Measurements from ENCODE around the gene TMEM256. TPM values are rescaled to one million over a fixed set of nuclear protein-coding genes. Genes with fewer than 3 reads are reported as not detected.

The TMEM256 gene
- 55.2 TPM for total RNA-seq

DNA sequence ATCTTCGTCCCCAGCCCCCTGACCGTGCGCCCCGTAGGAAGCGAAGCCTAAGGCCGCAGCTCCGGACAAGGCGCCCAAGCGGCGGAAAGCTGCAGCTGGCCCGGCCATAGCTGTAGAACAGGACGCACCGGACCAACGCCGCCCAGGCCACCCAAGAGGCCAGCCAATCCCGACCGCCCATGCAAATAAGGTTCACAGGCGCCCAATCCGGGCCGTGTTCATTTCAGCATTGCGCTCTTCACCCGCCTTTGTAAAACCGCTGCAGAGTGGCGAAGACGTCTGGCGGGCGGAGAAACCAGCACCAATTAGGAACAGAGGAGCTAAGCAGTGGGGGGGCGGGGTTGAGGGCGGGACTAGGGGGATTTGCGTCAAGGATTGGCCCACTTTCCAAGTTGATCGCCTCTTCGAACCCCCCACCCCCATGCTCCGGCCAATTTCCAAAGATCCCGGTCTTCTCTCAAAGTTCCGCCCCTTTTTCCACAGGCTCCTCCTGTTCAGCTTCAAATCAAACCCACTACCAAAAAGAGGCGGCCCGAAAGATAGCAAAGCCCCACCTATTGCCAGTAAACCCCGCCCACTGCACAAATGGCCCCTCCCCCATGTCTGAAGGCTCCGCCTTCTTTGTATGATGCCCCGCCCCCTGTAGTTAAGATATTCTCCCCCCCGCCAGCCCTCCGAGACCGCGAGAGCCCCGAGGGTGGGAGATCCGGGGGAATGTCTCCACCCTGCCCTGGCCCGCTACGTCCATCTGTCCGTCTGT, at the start of gene TMEM256:
Gene TMEM256, minus strand, starts transcription at position 121 of the 760 bp plus-strand sequence. Its CDS starts 13 bp downstream, at position 108.
- DNase-seq: peak; percentile 99

DNA sequence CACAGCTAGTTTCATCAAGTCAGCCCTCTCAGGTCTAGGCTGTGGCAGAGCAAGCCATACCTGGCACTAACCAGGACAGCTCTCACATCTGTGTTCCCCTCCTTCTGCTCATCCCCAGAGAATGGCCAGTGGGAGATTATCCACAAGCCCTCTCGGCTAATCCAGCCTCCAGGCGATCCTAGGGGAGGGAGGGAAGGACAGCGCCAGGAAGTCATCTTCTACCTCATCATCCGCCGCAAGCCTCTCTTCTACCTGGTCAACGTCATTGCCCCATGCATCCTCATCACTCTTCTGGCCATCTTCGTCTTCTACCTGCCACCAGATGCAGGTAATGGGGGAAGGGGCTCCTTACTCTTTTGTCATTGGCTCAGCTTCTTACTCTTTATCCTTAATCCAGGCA, 44.6 kb upstream of the TMEM256 start:
- no peak for DNase-seq

DNA sequence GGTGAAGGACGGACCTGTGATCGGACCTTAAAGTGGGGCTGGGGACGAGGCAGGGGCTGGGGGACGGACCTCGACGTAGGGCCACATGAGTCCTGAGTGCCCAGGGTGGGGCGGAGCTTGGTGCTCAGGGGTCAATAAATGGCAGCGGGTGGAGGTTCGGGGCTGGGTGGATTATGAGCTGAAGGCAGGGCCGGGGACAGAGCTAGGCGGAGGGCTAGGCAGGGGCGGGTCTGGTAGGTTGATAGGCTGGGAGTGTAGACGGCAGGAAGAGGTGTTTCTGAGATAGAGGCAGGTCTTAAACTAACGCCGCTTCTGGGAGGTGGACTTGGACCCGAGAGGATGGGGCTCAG, 41.7 kb upstream of the TMEM256 start:
- no peak for DNase-seq

DNA sequence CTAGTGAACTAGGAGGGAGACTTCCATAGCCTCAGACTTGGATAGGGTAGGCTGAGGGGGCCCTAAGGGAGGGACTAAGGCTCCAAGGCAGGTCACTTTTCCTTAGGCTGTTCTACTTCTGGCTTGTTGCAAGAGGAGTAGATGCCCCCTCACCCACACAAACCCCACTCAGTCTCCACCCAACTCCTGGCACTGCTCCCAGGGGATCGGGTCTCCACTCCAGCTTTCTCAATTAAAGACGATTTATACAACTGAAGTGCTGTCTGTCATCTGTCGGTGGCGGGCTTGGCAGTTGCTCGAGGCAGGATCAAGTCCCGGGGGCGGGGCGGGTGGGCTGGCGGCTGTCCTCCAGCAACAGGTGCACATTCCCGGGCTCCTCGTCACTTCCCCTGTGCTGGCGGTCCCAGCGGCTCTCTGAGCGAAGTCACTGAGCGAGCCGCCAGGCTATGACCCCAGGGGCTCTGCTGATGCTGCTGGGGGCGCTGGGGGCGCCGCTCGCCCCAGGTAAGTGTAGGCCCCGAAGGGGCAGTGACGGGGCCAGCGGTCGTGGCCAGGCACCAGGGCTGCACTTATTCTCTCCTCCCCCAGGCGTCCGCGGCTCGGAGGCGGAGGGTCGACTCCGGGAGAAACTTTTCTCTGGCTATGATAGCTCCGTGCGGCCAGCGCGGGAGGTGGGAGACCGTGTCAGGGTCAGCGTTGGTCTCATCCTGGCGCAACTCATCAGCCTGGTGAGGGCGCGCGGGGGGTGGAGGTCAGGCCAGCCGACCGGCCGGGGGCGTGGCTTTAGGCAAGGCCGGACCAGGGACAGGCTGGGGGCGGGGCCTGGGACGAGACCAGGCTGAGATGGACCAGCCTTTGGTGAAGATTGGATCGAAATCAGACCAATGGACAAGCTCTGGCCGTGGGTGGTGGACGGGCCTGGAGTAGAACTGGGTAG, 41.1 kb upstream of the TMEM256 start, which contains the start of gene CHRNB1:
Gene CHRNB1, plus strand, starts transcription at position 380 of the 937 bp plus-strand sequence. Its CDS starts 67 bp downstream, at position 447.
- DNase-seq: peak; percentile 56

DNA sequence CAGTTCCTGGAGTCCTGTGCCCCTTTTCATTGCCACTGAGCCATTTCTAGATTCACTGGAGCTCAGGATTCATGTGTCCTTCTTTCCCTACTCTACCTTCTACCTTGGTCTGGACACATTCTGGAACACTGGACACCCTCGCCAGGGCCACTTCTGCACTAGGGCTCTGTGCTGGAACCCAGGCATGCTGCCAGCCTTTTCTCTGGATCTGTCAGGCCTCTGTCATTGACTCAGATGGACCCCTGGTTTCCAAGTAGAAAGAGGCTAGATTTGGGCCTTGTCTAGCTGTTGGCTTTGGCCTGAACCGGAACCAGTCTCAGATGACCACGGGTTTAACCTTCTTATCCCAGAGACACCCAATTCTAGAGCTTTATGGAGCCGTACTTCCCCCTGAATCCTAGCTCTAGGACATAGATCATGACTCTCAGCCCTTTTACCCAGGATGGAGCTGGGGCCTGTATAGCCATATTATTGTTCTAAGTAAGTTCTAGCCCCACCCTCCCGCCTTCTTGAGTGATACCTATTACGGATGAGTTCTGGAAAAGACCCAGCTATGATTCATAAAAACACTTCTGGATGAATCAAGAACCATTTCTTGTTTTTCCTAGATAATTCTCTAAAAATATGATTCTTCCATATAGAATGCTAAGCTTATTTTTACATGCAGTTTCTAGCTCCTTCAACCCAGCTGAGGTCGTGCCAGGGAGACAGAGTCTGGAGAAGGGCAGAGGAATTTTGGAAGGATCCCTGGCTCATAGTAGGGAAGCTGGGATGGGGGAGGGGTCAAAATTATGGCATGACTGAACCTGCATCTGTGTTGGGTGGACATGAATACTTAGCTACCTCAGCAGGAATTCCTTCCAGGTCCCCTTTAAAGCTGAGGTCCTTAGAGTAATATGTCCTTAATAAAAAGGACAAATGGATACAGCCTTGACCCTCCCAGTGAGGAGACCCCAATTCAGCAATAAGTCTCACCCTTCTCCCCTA, 39.9 kb upstream of the TMEM256 start:
- DNase-seq: no peak

DNA sequence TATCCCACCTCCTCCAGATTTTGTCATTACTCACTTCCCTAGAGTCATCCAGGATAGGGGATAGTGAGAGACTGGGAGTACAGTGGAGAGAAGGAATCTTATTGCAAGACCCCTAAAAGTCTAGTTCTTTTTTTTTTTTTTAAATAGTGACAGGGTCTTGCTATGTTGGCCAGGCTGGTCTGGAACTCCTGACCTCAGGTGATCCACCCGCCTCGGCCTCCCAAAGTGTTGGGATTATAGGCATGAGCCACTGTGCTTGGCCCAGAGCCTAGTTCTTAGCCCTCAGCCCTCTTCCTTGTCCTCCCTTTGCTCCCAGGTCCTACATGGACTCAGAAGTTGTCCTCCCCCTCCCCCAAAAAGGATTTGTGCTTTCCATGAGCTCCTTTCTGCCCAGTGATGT, 38.2 kb upstream of the TMEM256 start:
- no peak for DNase-seq

DNA sequence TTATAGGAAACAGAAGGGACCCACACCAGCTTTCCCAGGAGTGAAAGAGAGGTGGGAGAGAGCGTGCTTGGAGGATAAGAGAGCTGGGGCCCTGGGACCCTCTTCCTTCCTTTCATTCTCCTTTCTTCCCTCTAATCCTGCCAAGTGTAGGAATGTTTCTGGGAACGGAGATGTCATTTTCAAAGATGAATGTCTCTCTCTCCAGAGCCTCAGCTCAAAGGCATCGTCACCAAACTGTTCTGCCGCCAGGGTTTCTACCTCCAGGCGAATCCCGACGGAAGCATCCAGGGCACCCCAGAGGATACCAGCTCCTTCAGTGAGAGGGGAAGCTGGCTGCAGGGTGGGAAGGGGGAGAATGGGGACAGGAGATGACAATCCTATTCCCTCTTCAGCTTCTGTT, 37.4 kb upstream of the TMEM256 start:
- DNase-seq: no peak

DNA sequence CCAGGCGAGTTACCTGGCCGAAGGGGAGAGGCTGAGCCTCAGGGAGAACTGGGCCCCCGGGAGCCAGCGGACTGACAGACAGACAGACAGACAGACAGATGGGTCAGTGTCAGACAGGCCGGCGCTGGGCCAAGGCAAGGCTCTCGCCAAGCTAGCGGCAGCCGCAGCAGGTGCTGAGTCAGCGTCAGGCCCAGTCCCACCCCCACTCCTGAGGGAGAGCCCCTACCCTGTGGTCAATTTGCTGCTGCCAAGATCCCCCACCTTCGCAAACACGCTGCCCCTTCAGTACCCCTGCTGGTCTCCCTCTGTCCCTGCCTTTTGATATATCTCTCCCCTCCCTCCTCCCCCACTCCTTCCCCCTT, 36.9 kb upstream of the TMEM256 start:
- no peak for DNase-seq

DNA sequence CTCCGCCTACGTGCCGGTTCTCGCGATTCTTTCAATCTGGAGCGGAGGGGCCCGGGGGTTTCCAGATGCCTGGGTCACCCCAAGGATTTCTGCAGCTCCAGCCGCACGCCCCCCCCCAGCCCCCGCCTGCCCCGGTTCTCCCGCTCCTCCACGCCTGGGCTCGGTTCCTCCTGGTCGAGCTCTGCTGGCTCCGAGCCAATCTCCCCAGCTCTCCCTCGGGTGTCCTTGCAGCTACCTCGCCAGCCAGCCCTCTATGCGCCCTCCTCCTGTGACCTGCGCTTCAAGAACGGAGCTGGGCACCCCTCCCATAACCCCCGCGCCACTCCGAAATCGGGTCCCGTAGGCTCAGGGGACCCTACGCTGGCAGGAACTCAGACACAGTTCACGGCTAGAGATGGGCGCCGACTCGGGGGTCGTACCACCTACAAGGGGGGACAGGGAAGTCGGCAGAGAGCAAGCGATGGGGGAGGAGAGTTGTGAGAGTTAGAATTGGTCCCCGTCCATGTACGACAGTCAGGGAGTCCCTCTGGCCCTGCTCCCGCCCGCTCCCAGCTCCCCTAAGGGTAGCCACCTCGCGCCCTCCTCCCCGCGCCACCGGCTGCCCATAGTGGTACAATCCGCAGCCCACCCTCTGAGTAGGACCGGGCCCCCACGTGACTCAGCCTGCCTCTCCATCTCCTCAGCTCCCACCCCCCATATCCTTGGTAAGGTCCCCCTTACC, 36.4 kb upstream of the TMEM256 start:
- no peak for DNase-seq

DNA sequence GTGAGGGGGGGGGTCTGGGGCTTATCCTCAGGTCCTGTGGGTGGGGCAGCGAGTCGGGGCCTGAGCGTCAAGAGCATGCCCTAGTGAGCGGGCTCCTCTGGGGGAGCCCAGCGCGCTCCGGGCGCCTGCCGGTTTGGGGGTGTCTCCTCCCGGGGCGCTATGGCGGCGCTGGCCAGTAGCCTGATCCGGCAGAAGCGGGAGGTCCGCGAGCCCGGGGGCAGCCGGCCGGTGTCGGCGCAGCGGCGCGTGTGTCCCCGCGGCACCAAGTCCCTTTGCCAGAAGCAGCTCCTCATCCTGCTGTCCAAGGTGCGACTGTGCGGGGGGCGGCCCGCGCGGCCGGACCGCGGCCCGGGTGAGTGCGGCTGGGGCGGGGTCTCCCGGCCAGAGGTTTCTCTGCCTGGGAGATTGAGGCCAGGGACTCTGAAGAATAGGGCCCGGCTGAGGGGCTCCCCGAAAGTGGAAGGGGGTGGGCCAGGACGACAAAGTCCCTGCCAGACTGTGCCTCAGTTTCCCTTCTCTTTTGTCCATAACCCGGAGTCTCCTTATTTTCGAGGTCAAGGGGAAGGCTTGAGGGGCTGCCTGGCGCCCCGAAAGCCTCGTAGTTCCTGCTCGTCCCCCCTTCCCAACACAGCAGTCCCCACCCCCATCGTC, 35.7 kb upstream of the TMEM256 start, which contains the start of gene FGF11:
Gene FGF11, plus strand, starts transcription at position 51 of the 651 bp plus-strand sequence. Its CDS starts 109 bp downstream, at position 160.
- no peak for DNase-seq

DNA sequence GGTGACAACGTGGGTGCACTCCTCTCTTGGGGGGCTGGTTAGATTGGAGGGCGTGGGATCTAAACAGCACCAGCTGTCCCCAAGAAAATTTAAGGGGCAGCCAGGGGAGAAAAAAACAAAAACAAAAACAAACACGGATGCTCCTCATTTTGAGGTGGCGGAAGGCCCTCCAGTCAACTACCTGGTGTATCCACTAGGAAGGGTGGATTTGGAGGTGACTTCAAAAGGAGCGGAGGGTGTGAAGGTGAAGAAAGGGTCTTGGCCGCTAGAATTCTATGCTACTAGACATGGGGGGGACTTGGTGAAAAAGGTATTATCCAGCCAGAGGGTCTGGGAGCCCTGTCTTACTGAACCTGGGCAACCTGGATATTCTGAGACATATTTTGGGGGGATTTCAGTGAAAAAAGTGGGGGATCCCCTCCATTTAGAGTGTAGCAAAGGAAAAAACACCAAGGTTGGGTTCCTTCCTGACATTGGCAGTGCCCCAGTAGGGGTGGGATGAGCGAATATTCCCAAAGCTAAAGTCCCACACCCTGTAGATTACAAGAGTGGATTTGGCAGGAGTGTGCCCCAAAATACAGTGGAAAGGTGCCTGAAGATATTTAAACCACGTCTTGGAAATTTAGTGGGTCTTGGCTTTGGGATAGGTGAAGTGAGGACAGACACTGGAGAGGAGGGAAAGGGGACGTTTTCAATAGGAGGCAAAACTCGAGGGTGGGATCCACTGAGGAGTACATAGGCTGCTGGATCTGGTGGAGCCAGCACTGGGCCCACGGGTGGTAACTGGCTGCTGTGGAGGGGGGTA, 35.0 kb upstream of the TMEM256 start:
- no peak for DNase-seq

DNA sequence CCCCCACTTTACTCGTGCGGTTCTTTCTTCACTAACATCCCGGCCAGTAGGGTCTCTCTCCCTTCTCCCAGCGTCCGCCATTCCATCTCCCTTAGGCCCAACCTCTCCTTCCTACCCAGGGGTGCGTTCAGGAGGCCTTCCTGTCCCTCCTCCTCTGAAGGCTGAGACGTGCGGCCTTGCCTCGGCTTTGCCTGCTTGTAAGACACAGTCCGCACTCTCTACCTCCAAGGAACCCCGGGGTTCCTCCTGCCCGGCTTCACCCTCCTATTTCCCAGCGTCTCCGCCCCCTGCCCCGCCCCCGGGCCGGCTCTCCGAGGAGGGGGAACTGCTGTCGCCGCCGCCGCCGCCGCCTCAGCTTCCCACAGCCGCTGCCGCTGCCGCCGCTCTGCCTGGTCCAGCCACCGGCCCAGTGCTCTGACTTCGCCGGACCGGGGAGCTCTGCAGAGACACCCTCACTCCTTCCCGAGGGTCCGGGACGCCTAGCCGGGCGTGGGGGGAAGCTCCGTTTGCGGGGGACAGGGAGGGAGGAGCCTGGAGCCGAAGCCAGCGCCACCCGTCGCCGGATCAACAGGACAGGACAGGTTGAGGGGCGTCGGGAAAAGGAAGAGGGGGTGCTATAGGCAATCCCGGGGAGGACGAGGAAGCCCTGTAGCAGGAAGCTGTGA, 34.2 kb upstream of the TMEM256 start:
- DNase-seq: no peak

DNA sequence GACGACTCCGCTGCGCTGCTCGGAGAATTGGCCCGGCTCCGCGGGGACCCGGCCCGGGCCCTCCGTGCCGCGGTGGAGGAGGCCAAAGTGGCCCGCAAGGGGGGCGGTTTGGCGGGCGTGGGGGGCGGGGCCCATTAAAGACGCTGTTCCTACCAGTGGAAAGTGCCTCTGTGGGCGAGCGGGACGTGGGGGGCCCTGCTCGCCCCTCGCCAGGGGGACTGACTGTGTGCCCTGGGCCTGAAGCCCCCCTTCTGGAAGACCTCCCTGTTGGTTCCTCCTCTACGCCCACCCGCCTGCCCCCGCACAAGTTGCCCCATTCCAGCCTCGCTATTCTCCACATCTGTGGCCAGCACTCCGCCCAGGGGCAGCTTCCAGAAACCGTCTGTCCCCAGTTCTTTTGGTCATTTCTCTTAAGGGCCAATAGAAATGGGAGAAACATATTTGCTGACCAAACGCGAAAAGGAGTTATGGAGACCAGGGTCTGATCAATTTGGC, 33.5 kb upstream of the TMEM256 start:
- no peak for DNase-seq

DNA sequence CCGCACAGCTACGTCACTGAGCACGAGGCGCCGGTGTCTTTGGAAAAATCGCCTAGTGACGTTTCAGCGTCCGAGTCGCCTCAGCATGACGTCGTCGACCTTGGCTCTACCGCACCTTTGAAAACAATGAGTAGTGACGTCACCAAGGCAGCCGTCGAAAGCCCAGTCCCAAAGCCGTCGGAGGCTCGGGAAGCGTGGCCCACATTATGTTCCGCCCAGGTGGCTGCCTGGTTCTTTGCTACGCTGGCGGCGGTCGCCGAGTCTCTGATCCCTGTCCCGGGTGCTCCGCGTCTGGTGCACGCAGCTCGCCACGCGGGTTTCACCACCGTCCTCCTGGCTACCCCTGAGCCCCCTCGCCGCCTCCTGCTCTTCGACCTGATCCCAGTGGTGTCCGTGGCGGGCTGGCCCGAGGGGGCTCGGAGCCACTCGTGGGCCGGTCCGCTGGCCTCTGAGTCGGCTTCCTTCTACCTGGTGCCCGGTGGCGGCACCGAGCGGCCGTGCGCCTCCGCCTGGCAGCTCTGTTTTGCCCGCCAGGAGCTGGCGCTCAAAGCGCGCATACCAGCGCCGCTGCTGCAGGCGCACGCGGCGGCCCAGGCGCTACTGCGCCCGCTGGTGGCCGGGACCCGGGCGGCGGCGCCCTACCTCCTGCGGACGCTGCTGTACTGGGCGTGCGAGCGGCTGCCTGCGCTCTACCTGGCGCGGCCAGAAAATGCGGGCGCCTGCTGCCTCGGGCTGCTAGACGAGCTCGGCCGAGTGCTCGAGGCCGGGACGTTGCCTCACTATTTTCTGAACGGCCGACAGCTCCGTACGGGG, 32.9 kb upstream of the TMEM256 start:
- DNase-seq: no peak

DNA sequence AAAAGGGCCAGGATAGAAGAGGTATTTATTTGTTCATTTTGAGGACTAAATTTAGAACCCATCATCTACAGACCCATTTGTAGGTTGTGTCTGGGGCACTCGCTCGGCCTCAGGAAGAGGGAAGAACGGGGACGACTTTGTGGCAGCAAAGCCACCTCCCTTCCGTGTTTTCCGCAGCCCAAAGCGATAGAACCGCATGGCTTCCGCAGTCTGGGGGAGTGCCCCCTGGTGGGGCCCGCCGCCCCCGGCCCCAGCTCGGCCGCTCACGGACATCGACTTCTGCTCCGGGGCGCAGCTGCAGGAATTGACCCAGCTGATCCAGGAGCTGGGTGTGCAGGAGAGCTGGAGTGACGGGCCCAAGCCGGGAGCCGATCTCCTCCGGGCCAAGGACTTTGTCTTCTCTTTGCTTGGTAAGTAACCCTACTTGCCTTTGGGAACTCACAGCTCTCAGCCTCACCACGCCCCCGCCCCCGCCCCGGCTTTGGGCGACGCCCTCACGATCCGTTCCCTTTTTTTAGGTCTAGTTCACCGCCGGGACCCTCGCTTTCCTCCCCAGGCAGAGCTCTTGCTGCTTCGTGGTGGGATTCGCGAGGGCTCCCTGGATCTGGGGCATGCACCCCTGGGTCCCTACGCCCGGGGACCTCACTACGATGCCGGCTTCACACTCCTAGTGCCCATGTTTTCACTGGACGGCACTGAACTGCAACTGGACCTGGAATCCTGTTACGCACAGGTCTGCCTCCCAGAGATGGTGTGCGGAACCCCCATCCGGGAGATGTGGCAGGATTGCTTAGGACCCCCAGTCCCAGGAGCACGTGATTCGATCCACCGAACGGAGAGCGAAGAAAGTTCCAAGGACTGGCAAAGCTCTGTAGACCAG, 32.0 kb upstream of the TMEM256 start:
- DNase-seq: no peak

DNA sequence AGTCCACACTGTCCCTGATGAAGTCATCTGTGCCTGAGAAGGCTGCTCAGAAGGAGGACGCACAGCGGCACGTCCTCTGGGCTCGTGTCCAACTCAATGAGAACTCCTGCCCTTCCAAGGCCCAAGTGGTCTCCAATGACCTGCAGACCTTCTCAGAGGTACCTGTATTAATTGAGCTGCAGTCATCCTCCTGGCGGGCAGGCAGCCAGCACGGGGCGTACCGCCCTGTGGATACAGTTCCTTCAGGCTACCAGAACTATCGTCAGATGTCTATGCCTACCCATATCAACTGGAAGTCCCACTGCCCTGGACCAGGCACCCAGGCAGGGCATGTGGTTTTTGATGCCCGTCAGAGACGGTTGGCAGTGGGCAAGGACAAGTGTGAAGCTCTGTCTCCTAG, 28.4 kb upstream of the TMEM256 start:
- no peak for DNase-seq

DNA sequence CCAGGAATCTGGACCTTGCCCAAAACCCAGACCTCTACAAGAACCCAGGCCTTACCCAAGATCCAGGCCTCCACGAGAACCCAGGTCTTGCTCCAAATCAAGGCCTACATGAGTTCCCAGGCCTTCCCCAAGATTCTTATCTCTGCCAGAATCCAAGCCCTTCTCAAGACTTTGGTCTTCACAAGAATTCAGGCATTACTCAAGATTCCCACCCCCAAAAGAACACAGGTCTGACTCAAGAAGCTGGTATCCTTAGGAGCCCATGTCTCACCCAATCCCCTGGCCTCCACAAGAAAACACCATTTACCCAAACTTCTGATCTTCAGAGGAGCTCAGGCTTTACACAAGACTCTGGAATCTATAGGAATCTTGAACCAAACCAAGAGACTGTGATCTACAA, 27.3 kb upstream of the TMEM256 start:
- no peak for DNase-seq

Data from occipital lobe (tissue), 2 donors.